Neural progenitor cell (in vitro differentiated cells): ENCODE results near the gene UBE2E1.

Experiments used
- CTCF ChIP-seq: fragments of 200-600 bp; sonication (generic); IDR thresholded peaks from 2 replicates; pipeline ENCODE4 v1.5.1; 2017; ENCODE audit warnings: antibody characterized with exemption, mild to moderate bottlenecking
- EZH2 ChIP-seq: fragments of 200-600 bp; sonication (generic); IDR thresholded peaks from 2 replicates; pipeline ENCODE4 v1.6.1; 2017; ENCODE audit warnings: antibody characterized with exemption, mild to moderate bottlenecking, moderate library complexity
- EZH2phosphoT487 ChIP-seq: fragments of 200-600 bp; sonication (generic); IDR thresholded peaks from 2 replicates; pipeline ENCODE4 v1.6.1; 2017; ENCODE audit warnings: antibody characterized with exemption

GRCh38 chr3:23761440-23761896 lies 44.3 kb upstream of the UBE2E1 start:
- peak; percentile 46 for TF ChIP-seq CTCF
- no peak for TF ChIP-seq EZH2
- TF ChIP-seq EZH2phosphoT487 = no peak
